H9 (cell line): ENCODE results near the gene SCN7A. TPM values are rescaled to one million over a fixed set of nuclear protein-coding genes. Genes with fewer than 3 reads are reported as not detected.

ENCODE experiments used
- DNase-seq: peaks from one replicate; pipeline ENCODE4 v3.0.0-alpha.2; 2017
- H2AFZ ChIP-seq: one replicate; pipeline ENCODE4 v1.6.1; 2013; ENCODE audit warnings: mild to moderate bottlenecking, low read length, control low read depth, moderate library complexity
- H2AK5ac ChIP-seq: 2 replicates; pipeline ENCODE4 v1.6.1; 2013; ENCODE audit warnings: low read length, control low read depth, mixed read lengths; ENCODE audit not compliant: insufficient read length
- H2BK120ac ChIP-seq: one replicate; pipeline ENCODE4 v1.6.1; 2013; ENCODE audit warnings: low read depth, mild to moderate bottlenecking, low read length, control low read depth, inconsistent platforms; ENCODE audit not compliant: poor library complexity, severe bottlenecking
- H2BK12ac ChIP-seq: 2 replicates; pipeline ENCODE4 v1.6.1; 2013; ENCODE audit warnings: low read length, control low read depth, mixed read lengths, low read depth; ENCODE audit not compliant: insufficient read length
- H2BK15ac ChIP-seq: 2 replicates; pipeline ENCODE4 v1.6.1; 2013; ENCODE audit warnings: low read depth, low read length, control low read depth
- H2BK20ac ChIP-seq: one replicate; pipeline ENCODE4 v1.6.1; 2013; ENCODE audit warnings: low read depth, mild to moderate bottlenecking, low read length, control low read depth, inconsistent platforms; ENCODE audit not compliant: poor library complexity, severe bottlenecking
- H2BK5ac ChIP-seq: 2 replicates; pipeline ENCODE4 v1.6.1; 2013; ENCODE audit warnings: low read length, control low read depth, mixed read lengths; ENCODE audit not compliant: insufficient read length
- H3K14ac ChIP-seq: 2 replicates; pipeline ENCODE4 v1.6.1; 2013; ENCODE audit warnings: low read length, control low read depth; ENCODE audit not compliant: insufficient read depth
- H3K18ac ChIP-seq: 2 replicates; pipeline ENCODE4 v1.6.1; 2013; ENCODE audit warnings: low read depth, mild to moderate bottlenecking, mixed read lengths, low read length, control low read depth; ENCODE audit not compliant: insufficient read length
- H3K23ac ChIP-seq: 2 replicates; pipeline ENCODE4 v1.6.1; 2013; ENCODE audit warnings: low read length, control low read depth, mixed read lengths, low read depth; ENCODE audit not compliant: insufficient read length
- H3K23me2 ChIP-seq: 2 replicates; pipeline ENCODE4 v1.6.1; 2013; ENCODE audit warnings: low read depth, mild to moderate bottlenecking, mixed read lengths, low read length, control low read depth; ENCODE audit not compliant: insufficient read length, poor library complexity, severe bottlenecking
- H3K27ac ChIP-seq: 2 replicates; pipeline ENCODE4 v1.5.1; 2013; ENCODE audit warnings: low read length, control low read depth, mixed read lengths, low read depth; ENCODE audit not compliant: insufficient read length
- H3K27me3 ChIP-seq: 2 replicates; pipeline ENCODE4 v1.6.1; 2013; ENCODE audit warnings: low read length, control low read depth, inconsistent platforms; ENCODE audit not compliant: insufficient read depth
- H3K4ac ChIP-seq: 2 replicates; pipeline ENCODE4 v1.6.1; 2013; ENCODE audit warnings: low read depth, mild to moderate bottlenecking, control low read depth, inconsistent platforms, low read length, moderate library complexity
- H3K4me1 ChIP-seq: 2 replicates; pipeline ENCODE4 v1.6.1; 2013; ENCODE audit warnings: low read length, control low read depth, inconsistent platforms; ENCODE audit not compliant: insufficient read depth
- H3K4me2 ChIP-seq: 2 replicates; pipeline ENCODE4 v1.6.1; 2013; ENCODE audit warnings: low read length, control low read depth, mixed read lengths; ENCODE audit not compliant: insufficient read length, insufficient read depth
- H3K56ac ChIP-seq: 2 replicates; pipeline ENCODE4 v1.6.1; 2013; ENCODE audit warnings: low read depth, mild to moderate bottlenecking, mixed read lengths, low read length, control low read depth; ENCODE audit not compliant: insufficient read length
- H3K79me1 ChIP-seq: 2 replicates; pipeline ENCODE4 v1.6.1; 2013; ENCODE audit warnings: low read depth, mild to moderate bottlenecking, moderate library complexity, low read length, control low read depth, inconsistent platforms; ENCODE audit not compliant: insufficient read depth, poor library complexity, severe bottlenecking
- H3K79me2 ChIP-seq: 2 replicates; pipeline ENCODE4 v1.6.1; 2013; ENCODE audit warnings: low read length, control low read depth, inconsistent platforms; ENCODE audit not compliant: insufficient read depth
- H3K9ac ChIP-seq: 2 replicates; pipeline ENCODE4 v1.6.1; 2013; ENCODE audit warnings: low read length, control low read depth, mixed read lengths; ENCODE audit not compliant: insufficient read length; ENCODE audit errors: extremely low read depth
- H3K9me3 ChIP-seq: one replicate; pipeline ENCODE4 v1.6.1; 2013; ENCODE audit warnings: low read depth, low read length, inconsistent platforms; ENCODE audit not compliant: control insufficient read depth
- H3T11ph ChIP-seq: one replicate; pipeline ENCODE4 v1.6.1; 2013; ENCODE audit warnings: mild to moderate bottlenecking, low read length, control low read depth, inconsistent platforms
- H4K20me1 ChIP-seq: one replicate; pipeline ENCODE4 v1.6.1; 2013; ENCODE audit not compliant: control insufficient read depth, insufficient read length, insufficient read depth
- H4K5ac ChIP-seq: 2 replicates; pipeline ENCODE4 v1.6.1; 2013; ENCODE audit warnings: low read depth, mild to moderate bottlenecking, mixed read lengths, low read length, control low read depth; ENCODE audit not compliant: insufficient read length
- H4K8ac ChIP-seq: replicated peaks from 2 replicates; pipeline ENCODE4 v1.6.1; 2013; ENCODE audit warnings: low read length, control low read depth, mixed read lengths, low read depth; ENCODE audit not compliant: insufficient read length
- H4K91ac ChIP-seq: 2 replicates; pipeline ENCODE4 v1.6.1; 2013; ENCODE audit warnings: low read depth, mild to moderate bottlenecking, moderate library complexity, mixed read lengths, low read length, control low read depth; ENCODE audit not compliant: insufficient read length
- H3K27ac Mint-ChIP-seq, 3 experiments: 2 replicates in 2 of 3; 3 replicates in 1 of 3; pipeline ENCODE4 v1.8.0; 2020 to 2021; ENCODE audit warnings: mixed read lengths in 3 of 3, mild to moderate bottlenecking in 1 of 3, moderate library complexity in 1 of 3
- H3K27me3 Mint-ChIP-seq: 2 replicates; pipeline ENCODE4 v1.8.0; 2021; ENCODE audit warnings: low read depth, mild to moderate bottlenecking, moderate library complexity, mixed read lengths
- H3K36me3 Mint-ChIP-seq, 3 experiments: 2 replicates in 2 of 3; 3 replicates in 1 of 3; pipeline ENCODE4 v1.8.0; 2020 to 2021; ENCODE audit warnings: low read depth in 3 of 3, mixed read lengths in 3 of 3; ENCODE audit not compliant: insufficient read depth in 1 of 3
- H3K4me1 Mint-ChIP-seq, 2 experiments: 2 replicates each; pipeline ENCODE4 v1.8.0; 2020; ENCODE audit warnings: mixed read lengths in 2 of 2
- H3K4me3 Mint-ChIP-seq, 2 experiments: 2 replicates in 1 of 2; 3 replicates in 1 of 2; pipeline ENCODE4 v1.8.0; 2020 to 2021; ENCODE audit warnings: mild to moderate bottlenecking in 2 of 2, mixed read lengths in 2 of 2, moderate library complexity in 1 of 2
- H3K9me3 Mint-ChIP-seq, 2 experiments: 2 replicates in 1 of 2; 3 replicates in 1 of 2; pipeline ENCODE4 v1.8.0; 2020; ENCODE audit warnings: mild to moderate bottlenecking in 2 of 2, mixed read lengths in 2 of 2, moderate library complexity in 1 of 2
- WGBS: extraction: QIAGEN DNeasy Blood & Tissue Kit; methylation state at CpG from one replicate; pipeline ENCODE4 v1.1.7; 2013; ENCODE audit warnings: missing lambda C conversion rate, low lambda C conversion rate, mixed read lengths; ENCODE audit not compliant: insufficient read length; ENCODE audit errors: extremely low coverage; 5-methylcytosine and 5-hydroxymethylcytosine counted together
- total RNA-seq: library from RNA; stranded (reverse); gene quantifications from 2 replicates; pipeline ENCODE4 v1.2.1, GENCODE V29; 2021
- TF ChIP-seq, protein P1 (sequence below): fragments of 200-600 bp; sonication (generic); conservative IDR thresholded peaks from 3 replicates; pipeline ENCODE4 v1.8.0; 2021; ENCODE audit warnings: antibody characterized with exemption, mild to moderate bottlenecking

SCN7A gene
- total RNA-seq, 1 experiment from 2014 or later: 0.07 TPM

DNA sequence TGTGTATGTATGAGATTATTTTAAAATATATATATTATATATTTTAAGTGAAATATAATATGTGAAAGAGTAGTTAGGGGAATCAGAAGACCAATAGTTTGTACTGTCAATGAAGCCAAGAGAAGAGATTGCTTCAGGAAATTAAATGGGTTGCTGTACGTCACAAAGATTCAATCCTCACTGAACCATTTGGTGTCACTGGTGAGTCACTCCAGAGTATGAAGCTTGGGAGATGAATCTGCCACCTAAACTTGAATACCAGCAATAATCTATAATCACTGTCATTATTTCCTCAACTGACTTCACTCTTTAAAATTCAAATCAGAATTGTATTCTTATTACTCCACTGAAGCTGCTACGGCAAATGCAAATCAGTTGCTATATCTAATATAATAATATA is 76.4 kb downstream of the SCN7A start:
- H3K27ac Mint-ChIP-seq: no peak overlapping the region
- H2AFZ ChIP-seq: no peak overlapping the region
- H3K27ac ChIP-seq: no peak overlapping the region
- no peak overlapping the region for H4K5ac ChIP-seq
- H3K27me3 ChIP-seq: no peaks in the 10 kb centered on the region
- H3K4me1 ChIP-seq: no peaks in the 10 kb centered on the region
- H3T11ph ChIP-seq: no peak overlapping the region
- no peak overlapping the region for H2BK120ac ChIP-seq
- H2BK5ac ChIP-seq: no peak overlapping the region
- no peak overlapping the region for H3K23ac ChIP-seq
- no peaks in the 10 kb centered on the region for H3K4me1 Mint-ChIP-seq
- H3K79me1 ChIP-seq: no peaks in the 10 kb centered on the region
- H4K8ac ChIP-seq: no peak overlapping the region
- H2BK15ac ChIP-seq: no peak overlapping the region
- H3K4ac ChIP-seq: no peak overlapping the region
- no peak overlapping the region for H2BK12ac ChIP-seq
- no peak overlapping the region for H3K4me3 Mint-ChIP-seq
- no peak overlapping the region for H3K4me2 ChIP-seq
- H4K20me1 ChIP-seq: no peaks in the 10 kb centered on the region
- H3K14ac ChIP-seq: no peak overlapping the region
- no peak overlapping the region for H3K9ac ChIP-seq
- no CpG with 5 or more reads among the region's 2 CpGs for WGBS
- H3K18ac ChIP-seq: no peak overlapping the region
- H2BK20ac ChIP-seq: no peak overlapping the region
- H3K27me3 Mint-ChIP-seq: no peaks in the 10 kb centered on the region
- no peaks in the 10 kb centered on the region for H3K9me3 Mint-ChIP-seq
- DNase-seq: no peak
- no peak overlapping the region for H2AK5ac ChIP-seq
- no peak overlapping the region for H4K91ac ChIP-seq
- H3K9me3 ChIP-seq: no peaks in the 10 kb centered on the region
- H3K36me3 Mint-ChIP-seq: no peaks in the 10 kb centered on the region
- no peak overlapping the region for H3K56ac ChIP-seq
- no peaks in the 10 kb centered on the region for H3K23me2 ChIP-seq
- no peaks in the 10 kb centered on the region for H3K79me2 ChIP-seq
- TF ChIP-seq, protein P1, sequence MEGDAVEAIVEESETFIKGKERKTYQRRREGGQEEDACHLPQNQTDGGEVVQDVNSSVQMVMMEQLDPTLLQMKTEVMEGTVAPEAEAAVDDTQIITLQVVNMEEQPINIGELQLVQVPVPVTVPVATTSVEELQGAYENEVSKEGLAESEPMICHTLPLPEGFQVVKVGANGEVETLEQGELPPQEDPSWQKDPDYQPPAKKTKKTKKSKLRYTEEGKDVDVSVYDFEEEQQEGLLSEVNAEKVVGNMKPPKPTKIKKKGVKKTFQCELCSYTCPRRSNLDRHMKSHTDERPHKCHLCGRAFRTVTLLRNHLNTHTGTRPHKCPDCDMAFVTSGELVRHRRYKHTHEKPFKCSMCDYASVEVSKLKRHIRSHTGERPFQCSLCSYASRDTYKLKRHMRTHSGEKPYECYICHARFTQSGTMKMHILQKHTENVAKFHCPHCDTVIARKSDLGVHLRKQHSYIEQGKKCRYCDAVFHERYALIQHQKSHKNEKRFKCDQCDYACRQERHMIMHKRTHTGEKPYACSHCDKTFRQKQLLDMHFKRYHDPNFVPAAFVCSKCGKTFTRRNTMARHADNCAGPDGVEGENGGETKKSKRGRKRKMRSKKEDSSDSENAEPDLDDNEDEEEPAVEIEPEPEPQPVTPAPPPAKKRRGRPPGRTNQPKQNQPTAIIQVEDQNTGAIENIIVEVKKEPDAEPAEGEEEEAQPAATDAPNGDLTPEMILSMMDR: peak; percentile 56
